DND-41 (cell line): ENCODE results near the gene TMEM107.

Source experiments
- ATAC-seq: fragments of 200-7000 bp; cut with Tn5 transposase; 3 replicates; pipeline ENCODE4 v1.9.1; 2021; ENCODE audit warnings: low read depth; ENCODE audit not compliant: insufficient read depth
- DNase-seq: peaks from one replicate; pipeline ENCODE4 v3.0.0-alpha.2; 2020
- H2AFZ ChIP-seq: 2 replicates; pipeline ENCODE4 v1.6.0; 2012; ENCODE audit warnings: low read depth, low read length
- H3K27ac ChIP-seq: 2 replicates; pipeline ENCODE4 v1.5.1; 2012; ENCODE audit warnings: low read length, inconsistent platforms
- H3K27me3 ChIP-seq: fragments of 200-600 bp; sonication (generic); 2 replicates; pipeline ENCODE4 v1.6.0; 2012; ENCODE audit warnings: low read length, mild to moderate bottlenecking, inconsistent platforms; ENCODE audit not compliant: insufficient read depth, poor library complexity
- H3K36me3 ChIP-seq: 2 replicates; pipeline ENCODE4 v1.5.1; 2012; ENCODE audit warnings: low read length, inconsistent platforms; ENCODE audit not compliant: insufficient read depth
- H3K4me1 ChIP-seq: 2 replicates; pipeline ENCODE4 v1.5.1; 2012; ENCODE audit warnings: mild to moderate bottlenecking, low read length; ENCODE audit not compliant: insufficient read depth
- H3K4me2 ChIP-seq: 2 replicates; pipeline ENCODE4 v1.6.0; 2012; ENCODE audit warnings: mild to moderate bottlenecking, moderate library complexity, low read length, inconsistent platforms; ENCODE audit not compliant: insufficient read depth
- H3K4me3 ChIP-seq, 2 experiments: fragments of 200-600 bp in 1 of 2; shearing (Covaris generic) in 1 of 2; 2 replicates each; pipeline ENCODE4 v1.5.1; 2012 to 2016; ENCODE audit warnings: inconsistent platforms in 2 of 2, low read length in 2 of 2, mild to moderate bottlenecking in 2 of 2, low read depth in 1 of 2, moderate library complexity in 1 of 2
- H3K79me2 ChIP-seq: 2 replicates; pipeline ENCODE4 v1.6.0; 2012; ENCODE audit warnings: low read length, inconsistent platforms; ENCODE audit not compliant: insufficient read depth
- H3K9ac ChIP-seq: 2 replicates; pipeline ENCODE4 v1.6.0; 2012; ENCODE audit warnings: low read depth, mild to moderate bottlenecking, inconsistent platforms, low read length, moderate library complexity
- H3K9me3 ChIP-seq: 2 replicates; pipeline ENCODE4 v1.5.1; 2012; ENCODE audit warnings: low read length, moderate library complexity, mild to moderate bottlenecking, inconsistent platforms; ENCODE audit not compliant: insufficient read depth, severe bottlenecking
- H4K20me1 ChIP-seq: 2 replicates; pipeline ENCODE4 v1.6.0; 2012; ENCODE audit warnings: low read length; ENCODE audit not compliant: insufficient read depth
- EZH2 ChIP-seq: IDR thresholded peaks from 3 replicates; pipeline ENCODE4 v1.6.1; 2012; ENCODE audit warnings: borderline replicate concordance, low read depth, mild to moderate bottlenecking, moderate library complexity, low read length, inconsistent platforms; ENCODE audit not compliant: severe bottlenecking
- TF ChIP-seq, protein P1 (sequence below): IDR thresholded peaks from 2 replicates; pipeline ENCODE4 v1.5.1; 2012; ENCODE audit warnings: borderline replicate concordance, low read length, moderate library complexity, mild to moderate bottlenecking; ENCODE audit not compliant: poor library complexity, severe bottlenecking; ENCODE audit errors: extremely low read depth

TMEM107 gene

DNA sequence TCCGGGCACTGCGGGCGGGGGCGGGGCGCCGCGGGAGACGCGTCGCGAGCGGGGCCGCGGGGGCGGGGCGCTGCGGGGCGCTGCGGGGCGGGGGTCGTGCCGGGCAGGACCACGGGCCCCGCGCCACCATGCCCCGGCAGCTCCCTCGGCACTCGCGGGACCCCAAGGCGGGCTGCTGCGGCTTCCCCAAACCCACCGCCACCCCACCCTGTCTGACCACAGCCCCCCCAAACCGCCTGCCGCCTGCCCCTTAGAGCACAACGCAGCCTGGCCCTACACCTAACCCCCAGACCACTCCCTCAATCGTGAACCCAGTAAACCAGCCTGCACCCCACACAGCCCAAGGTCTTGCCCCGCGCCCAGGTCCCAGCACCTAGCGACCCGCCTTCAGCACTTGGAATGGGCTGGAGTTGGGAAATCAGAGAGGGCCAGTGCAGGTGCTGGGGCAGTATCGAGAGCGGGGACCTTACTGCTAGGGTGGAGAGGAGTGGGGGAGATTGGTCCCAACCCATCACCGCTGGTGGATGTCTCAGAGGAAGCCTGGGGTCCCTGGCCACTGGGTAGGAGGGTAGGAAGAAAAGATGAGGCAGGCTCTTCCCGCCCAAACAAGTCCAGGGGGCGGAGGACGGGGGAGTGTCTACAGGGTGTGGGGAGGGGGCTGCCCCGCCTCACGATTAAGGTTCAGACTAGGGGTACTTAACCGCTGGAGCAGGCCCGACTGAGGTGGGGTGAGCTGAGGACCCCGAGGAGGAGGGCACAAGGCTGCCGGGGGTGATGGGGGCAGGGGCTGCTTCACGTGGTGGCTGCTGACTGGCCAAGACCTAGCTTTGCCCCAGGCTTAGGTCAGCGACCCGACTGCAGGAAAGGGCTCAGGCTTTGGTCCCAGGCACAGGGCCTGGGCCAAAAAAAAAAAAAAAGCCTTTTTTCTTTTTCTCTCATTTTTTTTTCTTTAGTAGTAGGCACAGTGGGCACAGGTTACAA is 12.9 kb downstream of the TMEM107 start:
- peak overlapping the region; percentile 97 for H2AFZ ChIP-seq
- H3K4me2 ChIP-seq, result peak overlapping the region; percentile 97
- peaks cover 34% of the 10 kb centered on the region for H3K36me3 ChIP-seq
- peak; percentile 57 for DNase-seq
- H3K27ac ChIP-seq, result peak overlapping the region; percentile 97
- H3K4me1 ChIP-seq, result peaks cover 60% of the 10 kb centered on the region
- peak overlapping the region; percentile 100 for H3K9ac ChIP-seq
- H3K4me3 ChIP-seq, result peak overlapping the region; percentile 38 to 99; a peak in 3 of 4 replicates
- peaks cover 41% of the 10 kb centered on the region for H3K79me2 ChIP-seq
- no peaks in the 10 kb centered on the region for H3K9me3 ChIP-seq
- TF ChIP-seq, protein P1, sequence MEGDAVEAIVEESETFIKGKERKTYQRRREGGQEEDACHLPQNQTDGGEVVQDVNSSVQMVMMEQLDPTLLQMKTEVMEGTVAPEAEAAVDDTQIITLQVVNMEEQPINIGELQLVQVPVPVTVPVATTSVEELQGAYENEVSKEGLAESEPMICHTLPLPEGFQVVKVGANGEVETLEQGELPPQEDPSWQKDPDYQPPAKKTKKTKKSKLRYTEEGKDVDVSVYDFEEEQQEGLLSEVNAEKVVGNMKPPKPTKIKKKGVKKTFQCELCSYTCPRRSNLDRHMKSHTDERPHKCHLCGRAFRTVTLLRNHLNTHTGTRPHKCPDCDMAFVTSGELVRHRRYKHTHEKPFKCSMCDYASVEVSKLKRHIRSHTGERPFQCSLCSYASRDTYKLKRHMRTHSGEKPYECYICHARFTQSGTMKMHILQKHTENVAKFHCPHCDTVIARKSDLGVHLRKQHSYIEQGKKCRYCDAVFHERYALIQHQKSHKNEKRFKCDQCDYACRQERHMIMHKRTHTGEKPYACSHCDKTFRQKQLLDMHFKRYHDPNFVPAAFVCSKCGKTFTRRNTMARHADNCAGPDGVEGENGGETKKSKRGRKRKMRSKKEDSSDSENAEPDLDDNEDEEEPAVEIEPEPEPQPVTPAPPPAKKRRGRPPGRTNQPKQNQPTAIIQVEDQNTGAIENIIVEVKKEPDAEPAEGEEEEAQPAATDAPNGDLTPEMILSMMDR, result no peak
- TF ChIP-seq EZH2, result no peak
- H4K20me1 ChIP-seq, result peaks cover 26% of the 10 kb centered on the region
- H3K27me3 ChIP-seq, result no peaks in the 10 kb centered on the region
- ATAC-seq, result peak; percentile 21; the same call in 2 of the 3 replicates

DNA sequence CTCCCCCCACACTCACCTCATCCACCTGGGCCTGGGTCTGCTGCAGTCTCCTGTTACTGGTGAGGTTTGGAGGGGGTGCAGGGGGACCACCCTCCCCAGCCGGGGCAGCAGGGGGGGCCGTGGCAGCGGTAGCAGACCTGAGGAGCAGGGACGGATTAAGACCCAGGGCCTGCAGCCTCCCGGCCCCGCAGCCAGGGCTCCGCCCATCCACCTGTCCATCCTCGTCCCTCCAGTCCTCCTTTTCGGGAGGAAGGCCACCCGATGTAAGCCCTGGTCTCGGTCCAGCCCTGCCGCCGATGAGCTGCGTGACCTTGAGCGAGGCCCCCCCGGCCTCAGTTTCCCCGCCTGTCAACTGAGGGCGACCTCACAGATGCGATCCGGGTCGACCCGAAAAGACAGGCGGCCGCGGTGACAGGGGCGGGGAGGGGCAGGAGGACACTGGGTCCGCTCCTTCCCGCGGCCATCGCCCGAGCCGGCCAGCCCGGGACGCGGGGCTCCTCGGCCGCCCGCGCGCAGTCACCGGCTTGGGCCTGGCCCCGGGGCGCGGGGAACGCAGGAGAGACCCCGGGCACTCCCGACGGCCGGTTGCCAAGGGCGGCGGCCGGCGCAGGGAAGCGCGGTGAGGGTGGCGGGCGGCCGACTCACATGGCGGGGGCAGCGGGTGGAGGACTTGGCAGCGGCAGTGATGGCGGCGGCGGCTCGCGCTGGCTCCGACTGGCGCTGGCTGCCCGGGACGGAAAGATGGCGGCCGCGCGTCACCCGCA is 13.8 kb downstream of the TMEM107 start, which contains the start of gene VAMP2:
VAMP2 (minus strand) TSS at position 716 of the 764 bp plus-strand sequence; CDS start at position 647, 69 bp downstream.
- Histone ChIP-seq H3K4me1 (peaks cover 66% of the 10 kb centered on the region), H4K20me1 (peaks cover 26% of the 10 kb centered on the region), H3K27me3 (no peaks in the 10 kb centered on the region), H3K27ac (peak within 1 kb of the TSS; percentile 97), H3K4me2 (peak within 1 kb of the TSS; percentile 97), H3K4me3 (peak within 1 kb of the TSS; percentile 99), H3K9me3 (no peaks in the 10 kb centered on the region), H3K79me2 (peaks cover 41% of the 10 kb centered on the region), H3K9ac (peak within 1 kb of the TSS; percentile 100), H2AFZ (peak within 1 kb of the TSS; percentile 97), H3K36me3 (peaks cover 39% of the 10 kb centered on the region)
- peak; percentile 79 for DNase-seq
- peak; percentile 55 for ATAC-seq
- TF ChIP-seq, protein P1, result no peak
- TF ChIP-seq EZH2, result no peak

DNA sequence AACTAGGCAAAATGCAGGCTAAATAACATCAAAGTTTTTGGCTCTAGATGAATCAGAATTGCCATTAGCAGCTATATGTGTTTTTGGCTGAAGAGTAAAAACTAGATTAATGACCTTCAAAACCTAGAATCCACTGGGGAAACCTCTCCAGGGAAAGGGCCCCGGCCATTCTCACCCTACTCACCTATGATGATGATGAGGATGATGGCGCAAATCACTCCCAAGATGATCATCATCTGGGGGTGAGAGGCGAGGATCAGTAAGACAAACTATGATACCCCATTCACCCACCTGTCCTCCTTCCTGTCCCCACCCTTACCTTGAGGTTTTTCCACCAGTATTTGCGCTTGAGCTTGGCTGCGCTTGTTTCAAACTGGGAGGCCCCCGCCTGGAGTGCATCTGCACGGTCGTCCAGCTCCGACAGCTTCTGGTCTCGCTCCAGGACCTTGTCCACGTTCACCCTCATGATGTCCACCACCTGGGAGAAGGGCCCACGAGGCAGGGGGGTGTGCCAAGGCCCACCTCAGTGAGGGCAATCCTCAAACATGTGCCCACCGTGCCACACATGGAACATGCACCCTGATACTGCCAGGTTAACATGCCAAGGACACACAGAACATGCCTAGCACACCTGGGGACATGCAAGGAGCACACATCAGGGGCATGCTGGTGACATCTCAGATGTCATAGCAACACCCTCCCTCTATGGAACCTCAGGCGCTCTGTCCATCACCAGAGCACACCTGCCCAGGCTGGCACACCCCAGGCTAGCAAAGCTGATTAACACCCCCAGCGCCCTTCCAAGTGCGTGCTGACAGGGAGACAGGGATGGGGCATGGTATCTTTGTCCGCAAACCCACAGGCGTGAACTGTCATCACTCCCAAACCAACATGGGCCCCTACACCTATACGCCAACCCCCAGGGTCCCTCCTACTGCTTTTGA is 14.6 kb downstream of the TMEM107 start:
- Histone ChIP-seq H3K27me3 (no peaks in the 10 kb centered on the region), H3K9ac (peak overlapping the region; percentile 100), H3K79me2 (peaks cover 41% of the 10 kb centered on the region), H3K4me3 (peak overlapping the region; percentile 99; a peak in 3 of 4 replicates), H3K4me2 (peak overlapping the region; percentile 97), H3K9me3 (no peaks in the 10 kb centered on the region), H4K20me1 (peaks cover 26% of the 10 kb centered on the region), H3K27ac (peak overlapping the region; percentile 94), H3K4me1 (peaks cover 73% of the 10 kb centered on the region), H2AFZ (no peak overlapping the region), H3K36me3 (peaks cover 39% of the 10 kb centered on the region)
- ATAC-seq (no peak), DNase-seq (no peak)
- TF ChIP-seq, protein P1, result no peak
- no peak for TF ChIP-seq EZH2
